GM19193 (cell line): ENCODE measurements around the gene UBAC1.
A peak's percentile ranks its signal among the peaks of the same experiment; 100 is the strongest.

ENCODE experiments used
- POLR2A ChIP-seq: IDR thresholded peaks from 4 replicates; pipeline ENCODE4 v1.6.1; 2011; ENCODE audit not compliant: insufficient read depth, insufficient read length; ENCODE audit errors: extremely low read depth

UBAC1 gene

DNA sequence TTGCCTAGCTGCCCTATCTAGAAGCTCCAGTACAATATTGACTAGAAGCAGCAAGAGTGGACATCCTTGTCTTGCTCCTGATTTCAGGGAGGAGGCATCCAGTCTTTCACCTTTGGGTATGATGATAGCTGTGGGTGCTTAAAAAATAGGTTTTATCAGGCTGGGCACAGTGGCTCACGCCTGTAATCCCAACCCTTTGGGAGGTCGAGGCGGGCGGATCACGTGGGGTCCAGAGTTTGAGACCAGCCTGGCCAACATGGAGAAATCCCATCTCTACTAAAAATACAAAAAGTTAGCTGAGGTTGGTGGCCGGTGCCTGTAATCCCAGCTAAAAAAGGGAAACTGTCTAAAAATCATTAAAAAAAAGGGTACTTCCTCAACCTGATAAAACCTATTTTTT is 51.8 kb downstream of the UBAC1 start:
- TF ChIP-seq POLR2A, result no peak

DNA sequence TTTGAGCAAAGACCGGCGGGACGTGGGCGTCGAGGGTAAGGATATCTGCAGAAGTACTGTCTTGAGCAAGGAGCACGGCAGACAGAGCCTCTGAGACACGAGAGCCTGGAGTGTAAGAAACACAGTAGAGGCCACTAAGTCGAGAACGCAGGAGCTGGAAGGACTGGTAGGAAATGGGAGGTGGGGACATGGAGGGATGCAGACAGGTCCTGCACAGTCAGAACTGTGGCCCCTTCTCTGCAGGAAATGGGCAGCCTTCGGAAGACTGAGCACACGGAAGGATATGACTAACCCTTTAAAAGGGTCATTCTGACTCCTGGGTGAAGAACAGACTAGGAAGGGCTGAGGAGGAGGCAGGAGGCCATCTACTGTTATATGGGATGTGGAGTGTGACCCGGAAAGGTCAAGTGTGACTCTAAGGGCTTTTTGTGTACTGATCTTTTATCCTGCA is 52.4 kb downstream of the UBAC1 start:
- no peak for TF ChIP-seq POLR2A

DNA sequence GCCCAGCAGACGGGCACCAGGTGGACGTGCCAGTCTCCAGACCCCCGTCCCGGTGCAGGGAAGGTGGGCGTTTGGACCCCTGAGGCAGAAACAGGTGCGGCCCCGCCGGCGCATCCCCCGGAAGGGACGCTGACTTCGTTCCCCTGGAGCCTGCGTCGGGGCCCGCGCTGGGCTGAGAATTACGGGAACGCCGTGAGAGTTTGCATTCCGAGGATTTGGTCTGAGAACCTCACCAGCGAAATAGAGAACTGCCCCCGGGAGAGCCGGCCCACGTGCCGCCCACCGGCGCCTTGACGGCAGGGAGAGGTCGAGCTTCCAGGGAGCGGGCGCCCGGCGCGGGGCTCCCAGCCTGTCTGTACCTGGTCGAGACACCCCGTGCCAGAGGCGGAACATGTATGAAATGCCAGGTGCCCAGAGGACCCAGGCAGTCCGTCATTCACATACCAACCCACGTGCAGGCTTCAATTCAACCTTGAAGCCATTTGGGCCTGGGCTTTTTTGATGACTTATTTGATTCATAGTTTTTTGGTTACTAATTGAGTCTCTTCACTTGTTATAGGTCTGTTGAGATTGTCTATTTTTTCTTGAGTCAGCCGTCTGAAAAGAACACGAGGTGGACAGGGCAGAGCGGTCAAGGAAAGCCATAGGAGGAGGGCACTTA is 53.0 kb downstream of the UBAC1 start:
- TF ChIP-seq POLR2A, result no peak

DNA sequence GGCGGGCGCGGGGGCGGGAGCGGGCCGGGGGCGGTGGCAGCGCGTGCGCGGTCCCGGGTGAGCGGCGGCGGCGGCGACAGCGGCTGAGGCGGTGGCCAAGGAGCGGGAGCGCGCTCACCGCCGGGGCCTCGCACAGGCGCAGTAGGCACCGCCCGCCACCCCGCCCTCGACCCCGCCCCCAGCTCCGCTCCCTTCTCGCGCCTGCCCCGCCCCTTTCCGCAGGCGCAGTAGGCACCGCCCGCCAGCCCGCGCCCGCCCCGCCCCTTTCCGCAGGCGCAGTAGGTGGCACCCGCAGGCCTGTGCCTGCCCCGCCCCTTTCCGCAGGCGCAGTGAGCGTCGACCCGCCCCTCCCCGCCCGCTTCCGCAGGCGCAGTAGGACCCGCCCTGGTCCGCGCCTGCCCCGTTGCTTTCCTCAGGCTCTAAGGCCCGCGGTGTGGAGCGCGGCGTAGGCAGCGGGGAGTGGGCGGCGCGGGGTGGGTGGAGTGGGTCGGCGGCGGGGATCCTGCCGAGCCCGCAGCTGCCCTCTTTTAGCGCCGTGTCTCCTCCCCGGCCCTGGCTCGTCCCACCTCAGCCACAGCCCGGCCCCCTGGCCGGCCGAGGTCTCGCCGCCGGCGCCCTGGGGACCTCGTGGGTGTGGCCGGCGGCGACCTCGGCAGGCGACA is 53.6 kb downstream of the UBAC1 start, which contains the start of gene CAMSAP1:
Gene CAMSAP1, minus strand, starts transcription at position 116 of the 662 bp plus-strand sequence. CDS start 387 bp downstream, outside the sequence.
- peak; percentile 59 for TF ChIP-seq POLR2A

DNA sequence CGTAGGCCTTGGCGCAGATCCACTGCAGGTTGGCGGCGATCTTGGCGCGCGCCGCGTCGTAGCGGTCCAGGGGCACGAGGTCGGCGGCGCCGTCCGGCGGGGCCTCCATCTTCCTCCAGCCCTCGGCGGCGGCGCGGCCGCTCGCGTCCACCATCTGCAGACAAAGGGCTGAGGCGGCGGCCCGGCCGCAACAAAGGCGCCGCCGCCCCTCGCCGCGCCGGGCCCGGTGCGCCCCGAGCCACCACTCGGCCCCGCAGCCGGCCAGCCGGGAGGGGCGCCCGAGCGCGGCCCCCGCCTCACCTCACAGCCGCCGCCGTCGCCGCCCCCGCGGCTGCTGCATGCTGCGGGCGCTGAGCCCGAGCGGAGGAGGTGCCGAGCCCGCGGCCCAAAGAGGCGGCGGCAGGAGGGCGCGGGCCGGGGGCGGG is 54.2 kb downstream of the UBAC1 start:
- no peak for TF ChIP-seq POLR2A

DNA sequence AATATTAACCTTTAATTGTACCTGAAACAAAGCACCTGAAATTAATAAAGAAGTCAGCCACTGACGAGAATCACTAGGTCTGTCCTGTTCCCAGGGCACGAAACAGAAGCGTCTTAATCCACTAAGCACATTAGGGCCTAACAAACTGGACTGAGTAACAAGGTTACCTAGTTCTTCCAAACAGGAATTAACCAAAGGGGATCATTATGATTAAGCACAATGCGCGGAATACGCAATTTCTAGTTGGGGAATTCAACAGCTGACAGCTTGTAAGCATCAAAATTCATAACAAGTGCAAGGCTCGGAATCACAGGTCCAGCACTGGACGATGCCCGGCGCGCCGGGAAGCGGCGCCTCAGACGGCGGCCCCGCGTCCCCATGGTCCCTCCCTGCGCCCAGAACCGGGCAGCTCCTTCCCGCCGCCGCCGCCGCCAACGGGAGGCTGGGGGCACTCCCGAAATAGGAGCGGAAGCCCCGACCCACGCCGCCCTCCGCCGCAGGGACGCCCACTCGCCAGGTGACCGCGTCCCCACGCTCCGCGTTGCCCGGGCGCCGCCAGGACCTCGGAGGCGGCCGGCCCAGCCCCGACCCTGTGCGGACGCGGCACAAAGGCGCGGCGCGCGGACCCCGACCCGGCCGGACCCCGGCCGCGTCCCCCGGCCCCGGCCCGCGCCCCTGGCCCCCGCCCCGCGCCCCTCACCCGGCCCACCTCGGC is 54.7 kb downstream of the UBAC1 start:
- TF ChIP-seq POLR2A, result no peak

DNA sequence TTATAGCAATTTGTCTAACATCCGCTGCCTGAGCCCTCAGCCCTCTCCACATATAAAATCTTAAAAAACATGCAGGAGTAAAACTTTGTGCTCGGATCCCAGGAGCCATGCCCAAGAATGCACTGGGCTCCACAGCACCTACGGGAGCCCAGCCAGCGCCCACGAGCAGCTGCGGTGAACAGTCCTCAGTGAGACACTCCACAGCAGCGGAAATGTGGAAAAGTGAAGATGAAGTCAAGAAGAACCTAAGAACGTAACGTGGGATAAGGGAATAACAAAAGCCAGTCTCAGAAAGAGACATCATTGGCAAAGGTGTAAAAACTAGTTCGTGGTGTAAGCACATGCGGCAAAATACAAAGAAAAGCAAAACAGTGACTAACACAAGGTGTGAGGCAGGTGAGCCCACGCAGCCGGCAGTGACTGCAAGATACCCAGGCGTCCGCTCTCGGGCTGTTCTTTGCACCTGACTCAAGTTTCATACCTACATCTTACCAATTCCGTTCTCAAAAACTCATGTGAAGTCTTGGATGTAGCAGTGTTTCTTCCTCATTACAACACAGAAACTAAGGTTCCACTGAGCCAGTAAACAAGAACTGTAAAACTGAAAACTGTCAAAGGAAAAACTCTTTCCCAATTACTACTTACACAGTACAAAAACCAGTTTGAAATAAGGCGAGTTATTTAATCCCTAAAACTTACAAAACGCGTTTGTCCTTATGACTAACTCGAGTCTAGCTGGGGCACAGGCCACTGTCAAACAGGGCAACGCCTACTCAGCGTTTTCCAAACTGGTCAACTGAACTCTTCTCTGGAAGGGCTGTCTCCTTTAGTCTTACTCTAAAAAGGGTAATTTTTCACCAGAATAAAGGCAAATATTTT is 55.6 kb downstream of the UBAC1 start:
- TF ChIP-seq POLR2A, result no peak

DNA sequence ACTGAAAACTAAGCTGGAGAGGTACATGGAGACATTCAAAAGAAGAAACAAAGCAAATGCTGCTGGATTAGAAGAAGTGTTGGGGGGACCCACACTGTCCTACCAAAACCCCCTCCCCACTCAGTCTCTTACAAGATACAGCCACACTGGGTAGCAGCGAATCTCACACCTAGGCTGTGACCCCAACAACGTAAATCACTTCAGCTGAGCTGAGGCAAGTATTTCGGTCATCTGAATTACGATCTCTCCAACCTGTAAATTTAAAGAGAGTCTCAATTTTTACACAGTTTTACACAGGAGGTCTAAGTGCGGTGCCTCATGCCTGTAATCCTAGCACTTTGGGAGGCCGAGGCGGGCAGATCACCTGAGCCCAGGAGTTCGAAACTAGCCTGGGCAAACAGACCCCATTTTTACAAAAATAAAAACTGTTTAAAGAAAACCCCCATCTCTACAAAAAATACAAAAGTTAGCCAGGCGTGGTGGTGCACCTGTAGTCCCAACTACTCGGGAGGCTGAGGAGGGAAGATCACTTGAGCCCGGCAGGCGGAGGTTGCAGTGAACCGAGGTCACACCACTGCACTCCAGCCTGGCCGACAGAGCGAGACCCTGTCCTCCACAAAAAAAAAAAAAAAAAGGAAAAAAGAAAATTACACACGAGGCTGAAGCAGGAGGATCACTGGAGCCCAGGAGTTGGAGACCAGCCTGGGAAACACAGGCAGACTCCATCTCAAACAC is 57.2 kb downstream of the UBAC1 start:
- TF ChIP-seq POLR2A, result no peak

DNA sequence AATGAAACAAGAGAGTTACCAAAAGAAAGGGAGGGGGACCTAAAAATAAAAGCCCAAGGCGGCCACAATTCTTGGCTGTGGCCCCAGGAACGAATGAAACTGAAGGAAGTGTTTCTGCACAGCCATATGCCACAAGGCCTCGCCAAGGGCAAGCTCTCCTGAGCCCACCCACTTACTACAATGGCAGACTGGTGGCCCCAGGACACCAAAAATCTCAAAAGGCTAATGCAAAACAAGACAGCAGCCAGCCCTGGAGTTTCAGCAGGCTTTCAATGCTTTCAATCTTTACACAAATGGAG is 57.9 kb downstream of the UBAC1 start:
- TF ChIP-seq POLR2A, result no peak

DNA sequence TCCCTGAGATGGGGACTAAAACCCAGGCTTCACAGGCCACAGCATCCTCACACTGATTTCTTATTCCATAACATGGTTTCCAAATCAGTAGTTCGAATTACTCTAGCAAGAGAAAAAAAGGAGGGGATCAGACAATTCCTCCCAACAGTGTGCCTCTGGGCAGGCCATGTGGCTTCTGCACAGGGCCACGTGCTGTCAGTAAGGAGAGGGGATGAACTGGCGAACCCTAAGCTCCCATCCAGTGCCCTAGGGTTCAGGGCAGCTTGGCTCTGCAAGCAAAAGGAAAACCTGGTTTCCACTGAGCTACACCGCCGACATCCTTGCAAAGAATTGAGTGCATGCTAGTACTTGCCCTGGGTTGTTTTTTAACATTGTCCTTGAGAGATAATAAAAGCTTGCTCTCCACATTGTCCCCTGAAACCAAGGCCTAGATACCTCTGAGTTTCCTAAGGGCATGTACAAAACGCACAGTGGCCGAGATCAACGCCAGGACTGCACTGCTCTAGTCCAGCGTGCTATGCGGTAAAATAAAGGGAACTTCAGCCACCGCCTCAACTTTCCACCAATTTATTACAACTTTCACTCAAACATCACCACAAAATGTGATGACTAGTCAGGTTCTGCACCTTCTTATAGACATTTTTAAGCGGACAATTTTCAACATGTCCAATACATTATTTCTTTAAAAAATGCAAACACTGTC is 58.4 kb downstream of the UBAC1 start:
- no peak for TF ChIP-seq POLR2A

DNA sequence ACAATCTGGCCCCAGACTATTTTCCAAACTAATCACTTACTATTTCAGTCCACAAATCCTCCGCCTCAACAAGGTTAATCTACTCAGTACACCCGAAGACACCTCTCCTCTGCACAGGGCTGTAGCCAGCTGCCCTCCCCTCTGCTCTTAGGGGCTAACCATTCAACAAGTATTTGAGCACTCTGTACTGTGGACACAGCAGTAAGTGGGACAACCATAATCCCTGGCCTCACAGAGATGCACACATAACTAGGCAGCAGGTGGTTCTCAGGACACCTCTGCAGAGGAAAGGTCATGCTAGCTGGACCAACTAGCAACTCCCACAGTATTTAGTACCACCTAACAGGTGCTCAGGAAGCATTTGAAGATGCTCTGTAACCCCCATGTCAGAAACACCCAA is 59.3 kb downstream of the UBAC1 start:
- TF ChIP-seq POLR2A, result no peak

DNA sequence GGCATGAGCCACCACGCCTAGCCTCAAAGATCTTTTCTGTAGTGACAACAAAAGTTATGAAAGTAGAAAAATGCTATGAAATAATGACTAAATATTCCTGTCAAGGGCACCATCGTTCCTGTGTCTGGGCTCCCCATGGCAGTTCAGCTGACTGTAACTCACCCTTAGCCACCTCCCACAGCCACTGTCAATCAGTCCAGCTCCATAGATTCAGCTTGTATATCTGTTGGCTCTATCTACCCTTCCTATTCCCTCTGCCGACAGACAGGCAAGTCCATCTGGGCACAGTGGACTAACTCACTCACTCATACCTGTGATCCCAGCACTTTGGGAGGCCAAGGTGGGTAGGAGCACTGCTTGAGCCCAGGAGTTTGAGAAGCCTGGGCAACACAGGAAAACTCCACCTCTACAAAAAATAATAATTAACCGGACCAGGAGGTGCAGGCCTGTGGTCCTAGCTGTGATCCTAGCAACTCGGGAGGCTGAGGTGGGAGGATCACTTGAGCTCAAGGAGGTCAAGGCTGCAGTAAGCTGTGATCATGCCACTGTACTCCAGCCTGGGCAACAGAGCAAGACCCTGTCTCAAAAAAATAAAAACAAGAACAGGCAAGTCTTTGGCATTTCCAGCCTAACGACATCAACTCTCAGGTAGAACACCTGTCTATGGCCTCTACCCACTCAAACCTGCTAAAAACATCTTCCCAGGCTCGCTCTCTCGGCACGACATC is 60.0 kb downstream of the UBAC1 start:
- no peak for TF ChIP-seq POLR2A
